GM18498 (cell line): Measurements from ENCODE around the gene TLN1.

ENCODE experiments used
- ATAC-seq: cut with Tn5 transposase; IDR thresholded peaks from one replicate; pipeline ENCODE4 v1.9.1; 2021; ENCODE audit warnings: mild to moderate bottlenecking, moderate library complexity; ENCODE audit not compliant: unreplicated experiment

Gene TLN1

DNA sequence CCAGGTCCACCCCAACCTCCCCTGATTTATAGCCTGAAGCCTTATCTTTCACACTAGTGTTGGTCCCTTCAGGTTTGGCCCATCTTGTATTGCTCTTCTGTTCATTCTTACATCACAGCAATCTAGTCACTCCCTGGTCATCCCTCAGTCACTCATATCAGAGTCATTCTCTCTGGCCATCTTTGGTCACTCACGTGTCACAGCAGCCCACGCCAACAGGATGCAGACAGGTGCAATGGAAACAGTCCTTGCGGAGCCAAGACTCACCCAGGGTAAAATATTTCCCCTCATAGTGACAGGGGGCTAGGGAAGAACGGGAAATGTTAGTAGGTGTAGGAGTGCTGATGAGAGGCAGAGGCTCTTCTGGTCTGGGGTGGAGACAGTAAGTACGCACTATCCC is 21.5 kb upstream of the TLN1 start:
- no peak for ATAC-seq

- ATAC-seq = no peak
These were observed 18.2 kb upstream of the TLN1 start for GRCh38 chr9:35750256-35750531.

DNA sequence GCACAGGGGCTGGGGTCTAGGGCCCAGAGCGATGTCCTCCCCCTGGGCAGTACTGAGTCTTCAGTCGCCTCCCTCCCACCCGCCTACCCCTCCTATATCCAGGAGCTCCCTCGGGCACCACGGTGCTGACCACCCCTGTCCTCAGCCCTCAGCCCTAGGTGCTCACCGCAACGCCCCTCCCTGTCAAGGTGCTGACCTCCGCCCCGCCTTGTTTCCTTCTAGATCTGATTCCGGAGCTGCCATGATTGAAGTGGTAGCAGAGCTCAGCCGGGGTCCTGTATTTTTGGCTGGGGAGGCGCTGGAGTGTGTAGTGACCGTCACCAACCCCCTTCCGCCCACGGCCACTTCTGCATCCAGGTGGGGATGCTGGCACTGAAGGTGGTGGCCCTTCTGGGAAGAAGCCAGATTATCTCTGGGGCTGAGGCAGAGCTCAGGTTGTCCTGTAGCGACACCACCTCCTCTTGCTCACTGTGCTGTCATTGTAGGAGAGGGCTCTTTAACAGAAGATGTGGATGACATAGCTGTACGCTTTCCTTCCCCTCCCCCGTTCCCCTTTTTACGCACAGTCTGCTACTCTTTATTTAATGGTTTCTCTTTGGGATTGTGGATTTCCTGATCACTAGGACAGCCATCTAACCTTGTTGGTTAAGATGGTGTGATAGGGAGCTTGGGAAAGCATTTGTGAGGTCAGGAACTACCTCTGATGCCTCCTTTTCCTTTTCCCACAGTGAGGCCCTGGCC is 17.7 kb upstream of the TLN1 start:
- ATAC-seq = peak; percentile 38

- ATAC-seq = peak; percentile 83
These were observed 17.0 kb upstream of the TLN1 start, which contains the start of the genes GBA2 and RGP1 for GRCh38 chr9:35748858-35749514. TSS of gene GBA2 (minus strand) at chr9:35749228. CDS start at chr9:35748704, 524 bp downstream. TSS of gene RGP1 (plus strand) at chr9:35749287. CDS start at chr9:35749756, 469 bp downstream.

- no peak for ATAC-seq
These were observed 16.4 kb upstream of the TLN1 start for GRCh38 chr9:35748242-35748857.

DNA sequence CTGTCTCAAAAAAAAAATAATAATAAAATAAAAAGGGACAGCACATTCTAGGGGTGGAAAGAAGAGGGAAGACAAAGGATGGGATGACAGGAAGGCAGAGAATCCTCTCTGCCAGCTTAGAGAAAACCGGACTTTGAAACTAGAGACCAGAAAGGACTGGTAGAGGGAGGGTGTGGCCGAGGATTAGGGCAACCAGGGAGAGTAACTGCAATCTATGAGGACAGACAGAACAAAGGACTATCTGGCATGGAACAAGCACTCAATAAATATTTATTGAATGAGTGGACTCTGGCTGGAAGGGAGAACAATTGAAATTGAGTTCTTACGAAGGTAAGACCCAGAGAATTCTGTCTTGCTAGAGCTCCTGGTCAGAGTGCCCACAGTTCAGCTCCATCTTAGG is 14.6 kb upstream of the TLN1 start:
- ATAC-seq = no peak

GRCh38 chr9:35745569-35745968 is 13.6 kb upstream of the TLN1 start:
- ATAC-seq = no peak

DNA sequence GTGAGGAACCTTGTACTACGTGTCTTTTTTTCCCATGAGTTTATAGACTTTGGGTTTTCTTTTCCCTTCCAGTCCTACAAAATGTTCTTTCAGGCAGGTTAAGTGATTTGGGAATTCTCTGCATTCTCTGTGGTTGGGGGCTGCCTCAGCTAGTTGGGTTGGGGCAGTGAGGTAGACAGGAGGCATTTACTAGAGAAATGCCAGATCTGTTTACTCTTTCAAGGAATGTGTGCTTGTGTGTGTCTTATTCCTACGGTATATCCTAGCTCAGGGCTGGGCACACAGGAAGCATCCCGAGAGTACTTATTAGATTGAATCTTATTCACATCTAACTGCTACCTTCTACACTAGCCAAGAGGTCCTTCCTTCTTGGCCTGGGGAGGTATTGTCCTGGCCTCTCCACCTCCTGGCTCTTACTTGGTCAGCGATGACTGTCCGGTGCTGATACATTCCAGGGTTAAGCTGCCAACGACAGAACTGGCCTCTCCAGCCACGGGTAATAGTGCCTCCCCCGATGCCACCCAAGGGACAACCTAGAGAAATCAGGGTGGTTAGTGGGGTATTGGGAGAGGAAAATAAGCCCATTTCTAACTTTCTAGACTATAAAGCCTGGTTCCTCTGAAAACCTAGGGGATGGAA is 12.0 kb upstream of the TLN1 start:
- ATAC-seq = no peak

GRCh38 chr9:35743452-35743851 is 11.5 kb upstream of the TLN1 start:
- ATAC-seq = no peak

GRCh38 chr9:35741740-35742139 is 9.7 kb upstream of the TLN1 start:
- ATAC-seq = no peak

DNA sequence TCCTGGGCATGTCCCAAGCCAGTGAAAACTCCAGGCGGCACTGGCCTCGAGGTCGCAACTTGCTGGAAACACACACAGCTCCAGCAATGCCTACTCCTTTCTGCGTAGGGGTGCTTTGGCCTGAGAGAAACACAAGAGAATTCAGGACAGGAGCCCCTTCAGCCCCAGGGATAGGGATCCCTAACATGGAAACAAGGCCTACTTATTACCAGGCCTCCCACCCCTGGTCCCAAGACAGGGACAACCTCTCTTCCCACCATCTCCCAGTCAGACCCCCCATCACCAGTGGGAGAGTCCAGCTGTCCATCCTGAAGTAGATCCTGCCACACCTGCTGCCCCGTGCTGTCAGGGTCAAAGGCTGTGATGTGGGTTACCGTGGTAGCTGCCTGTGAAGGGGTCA is 8.2 kb upstream of the TLN1 start:
- no peak for ATAC-seq

DNA sequence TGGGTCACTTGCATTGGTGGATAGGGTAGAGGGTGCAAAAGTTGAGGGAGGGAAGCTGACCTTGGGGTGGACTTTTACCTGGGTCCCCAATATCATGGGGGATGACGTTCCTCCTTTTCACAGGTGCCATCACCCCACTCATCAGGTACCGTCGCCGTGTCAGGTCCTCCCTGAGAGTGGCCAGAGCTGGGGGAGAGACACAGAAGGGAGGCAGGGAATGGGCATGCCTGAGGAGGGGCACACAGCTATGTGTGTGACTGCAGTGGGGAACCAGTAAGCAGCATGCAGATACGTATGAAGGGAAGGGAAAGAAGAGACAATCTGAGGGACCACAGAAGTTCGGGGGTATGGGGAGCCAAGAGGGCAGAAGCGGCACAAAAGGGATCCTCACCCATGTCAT is 6.9 kb upstream of the TLN1 start:
- no peak for ATAC-seq

GRCh38 chr9:35738186-35738585 is 6.2 kb upstream of the TLN1 start:
- ATAC-seq = no peak

- no peak for ATAC-seq
These were observed 5.1 kb upstream of the TLN1 start for GRCh38 chr9:35737143-35737542.

- no peak for ATAC-seq
These were observed 4.2 kb upstream of the TLN1 start for GRCh38 chr9:35736201-35736633.

DNA sequence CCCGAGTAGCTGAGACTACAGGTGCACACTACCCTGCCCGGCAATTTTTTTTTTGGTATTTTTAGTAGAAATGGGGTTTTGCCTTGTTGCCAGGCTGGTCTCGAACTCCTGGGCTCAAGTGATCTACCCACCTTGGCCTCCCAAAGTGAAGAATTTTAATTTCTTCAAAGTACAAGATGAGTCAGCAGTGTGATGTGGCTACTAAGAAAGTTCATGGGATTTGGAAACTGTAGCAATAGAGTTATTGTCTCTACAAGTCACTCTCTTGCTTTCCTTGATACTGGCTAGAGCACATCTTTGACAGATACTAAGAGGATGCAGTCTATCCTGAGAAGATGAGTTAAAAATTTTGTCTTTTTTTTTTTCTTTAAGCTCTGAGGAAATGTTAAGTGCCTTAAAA is 2.1 kb upstream of the TLN1 start:
- no peak for ATAC-seq

GRCh38 chr9:35732800-35733541 is 976 bp upstream of the TLN1 start:
- peak; percentile 1 for ATAC-seq

GRCh38 chr9:35731415-35732184 is 395 bp downstream of the TLN1 start:
- no peak for ATAC-seq

DNA sequence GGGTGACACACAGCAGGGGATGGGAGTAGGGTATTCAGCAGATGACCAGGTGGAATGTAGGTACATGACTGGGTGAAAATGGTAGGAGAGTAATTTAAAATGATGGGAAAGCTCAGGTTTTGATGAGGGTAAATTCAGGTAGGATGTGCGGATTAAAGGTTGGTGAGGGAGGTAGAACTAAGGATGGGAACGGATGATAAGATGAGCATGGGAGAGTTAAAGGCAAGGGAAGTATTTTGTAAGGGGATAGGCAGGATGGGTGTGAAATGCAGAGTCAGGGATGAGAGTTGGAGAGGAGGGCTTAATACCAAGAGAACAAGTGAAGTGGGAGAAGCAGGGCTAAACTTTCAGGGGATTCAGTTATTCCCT is 1.5 kb downstream of the TLN1 start:
- no peak for ATAC-seq

DNA sequence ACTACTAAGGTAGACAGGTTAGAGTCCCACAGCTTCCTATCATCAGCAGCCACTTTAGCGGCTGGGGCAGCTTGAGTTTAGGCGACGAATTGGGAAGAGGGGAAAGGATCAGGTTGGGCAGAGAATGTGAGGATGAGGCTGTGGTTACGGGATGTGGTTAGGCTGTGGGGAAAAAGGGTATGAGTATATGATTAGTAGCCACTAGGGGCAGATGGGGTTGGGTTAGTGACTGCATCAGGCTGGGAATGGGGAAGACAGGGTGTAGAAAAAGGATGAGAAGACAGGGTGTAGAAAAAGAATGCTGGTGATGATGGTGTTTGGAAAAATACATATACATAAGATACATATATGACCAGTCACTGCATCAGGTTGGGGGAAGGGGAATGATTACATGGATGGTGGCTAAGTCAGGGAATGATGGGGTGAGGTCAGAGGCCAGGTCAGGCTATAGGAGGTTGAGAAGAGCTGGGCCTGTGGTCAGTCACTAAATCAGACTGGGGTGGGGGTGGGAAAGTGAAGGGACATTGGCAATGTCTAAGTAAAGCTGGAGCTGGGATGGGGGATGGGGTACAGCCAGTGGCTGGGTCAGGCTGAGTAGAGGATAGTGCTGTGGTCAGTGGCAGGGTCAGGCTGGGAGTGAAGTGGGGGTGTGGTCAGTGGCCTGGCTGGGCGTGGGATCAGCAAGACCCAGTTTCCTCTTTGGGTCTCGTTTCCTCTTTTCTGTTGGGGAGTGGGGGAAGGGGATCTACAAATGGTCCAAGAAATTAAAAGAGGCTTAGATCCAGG is 2.1 kb downstream of the TLN1 start:
- no peak for ATAC-seq
